BLaER1 (cell line): ENCODE results near the gene RBPJ.
A peak's percentile ranks its signal among the peaks of the same experiment; 100 is the strongest.

Experiments used
- H3K27ac ChIP-seq: shearing (Covaris generic); formaldehyde crosslinking; 2 replicates; pipeline ENCODE4 v1.8.1; 2022
- H3K27me3 ChIP-seq: shearing (Covaris generic); formaldehyde crosslinking; 2 replicates; pipeline ENCODE4 v1.8.1; 2022
- H3K36me3 ChIP-seq: shearing (Covaris generic); formaldehyde crosslinking; 2 replicates; pipeline ENCODE4 v1.8.1; 2022
- H3K4me1 ChIP-seq: shearing (Covaris generic); formaldehyde crosslinking; 2 replicates; pipeline ENCODE4 v1.8.1; 2022
- H3K4me2 ChIP-seq: shearing (Covaris generic); formaldehyde crosslinking; 2 replicates; pipeline ENCODE4 v1.8.1; 2022
- H3K4me3 ChIP-seq: shearing (Covaris generic); formaldehyde crosslinking; 2 replicates; pipeline ENCODE4 v1.8.1; 2022
- H3K9ac ChIP-seq: shearing (Covaris generic); formaldehyde crosslinking; 2 replicates; pipeline ENCODE4 v1.8.1; 2022
- H3K9me3 ChIP-seq: shearing (Covaris generic); formaldehyde crosslinking; 2 replicates; pipeline ENCODE4 v1.8.1; 2022
- H4K20me1 ChIP-seq: shearing (Covaris generic); formaldehyde crosslinking; 2 replicates; pipeline ENCODE4 v1.8.1; 2022
- Cebpa-rat ChIP-seq: shearing (Covaris generic); IDR thresholded peaks from 2 replicates; pipeline ENCODE4 v1.8.1; 2022

RBPJ gene

GRCh38 chr4:26331380-26331950 is 10.7 kb downstream of the RBPJ start:
- Histone ChIP-seq H3K4me3 (no peak overlapping the region), H3K27ac (peak overlapping the region; percentile 56), H3K9ac (peak overlapping the region; percentile 22; the same call in 1 of the 2 replicates), H3K9me3 (no peaks in the 10 kb centered on the region), H3K36me3 (peaks cover 19% of the 10 kb centered on the region; the same call in 1 of the 2 replicates), H3K4me1 (peaks cover 35% of the 10 kb centered on the region), H3K4me2 (peak overlapping the region; percentile 82), H4K20me1 (peaks cover 100% of the 10 kb centered on the region), H3K27me3 (no peaks in the 10 kb centered on the region)
- no peak for TF ChIP-seq Cebpa-rat

GRCh38 chr4:26334366-26334765 is 13.6 kb downstream of the RBPJ start:
- Histone ChIP-seq H3K9me3 (no peaks in the 10 kb centered on the region), H3K4me2 (no peak overlapping the region), H4K20me1 (peaks cover 100% of the 10 kb centered on the region), H3K27ac (no peak overlapping the region), H3K27me3 (no peaks in the 10 kb centered on the region), H3K4me1 (peaks cover 22% of the 10 kb centered on the region), H3K9ac (no peak overlapping the region), H3K4me3 (no peak overlapping the region), H3K36me3 (0 out of 2 replicates have a peak, but pooled peaks cover 11% of the 10 kb centered on the region)
- no peak for TF ChIP-seq Cebpa-rat

- Histone ChIP-seq H3K27ac (no peak overlapping the region), H3K4me3 (no peak overlapping the region), H4K20me1 (peaks cover 100% of the 10 kb centered on the region), H3K4me1 (peaks cover 17% of the 10 kb centered on the region; the same call in 1 of the 2 replicates), H3K9me3 (no peaks in the 10 kb centered on the region), H3K4me2 (no peak overlapping the region), H3K9ac (no peak overlapping the region), H3K27me3 (no peaks in the 10 kb centered on the region), H3K36me3 (0 out of 2 replicates have a peak, but pooled peaks cover 11% of the 10 kb centered on the region)
- TF ChIP-seq Cebpa-rat: no peak
Observed at GRCh38 chr4:26337612-26338011, 16.8 kb downstream of the RBPJ start.

GRCh38 chr4:26342328-26343037 is 21.7 kb downstream of the RBPJ start:
- no peak overlapping the region for H3K9ac ChIP-seq
- H3K4me1 ChIP-seq: peaks cover 30% of the 10 kb centered on the region
- no peak overlapping the region for H3K27ac ChIP-seq
- peaks cover 7% of the 10 kb centered on the region for H3K36me3 ChIP-seq
- no peak overlapping the region for H3K4me2 ChIP-seq
- H4K20me1 ChIP-seq: peaks cover 100% of the 10 kb centered on the region
- no peaks in the 10 kb centered on the region for H3K9me3 ChIP-seq
- H3K4me3 ChIP-seq: no peak overlapping the region
- TF ChIP-seq Cebpa-rat: no peak
- H3K27me3 ChIP-seq: no peaks in the 10 kb centered on the region

- H3K4me2 ChIP-seq: no peak overlapping the region
- H3K36me3 ChIP-seq: peaks cover 9% of the 10 kb centered on the region
- H3K27me3 ChIP-seq: no peaks in the 10 kb centered on the region
- peaks cover 30% of the 10 kb centered on the region for H3K4me1 ChIP-seq
- peaks cover 100% of the 10 kb centered on the region for H4K20me1 ChIP-seq
- H3K27ac ChIP-seq: no peak overlapping the region
- TF ChIP-seq Cebpa-rat: no peak
- H3K9ac ChIP-seq: no peak overlapping the region
- H3K9me3 ChIP-seq: no peaks in the 10 kb centered on the region
- no peak overlapping the region for H3K4me3 ChIP-seq
Observed at GRCh38 chr4:26343038-26343398, 22.2 kb downstream of the RBPJ start.

GRCh38 chr4:26344901-26345564 is 24.2 kb downstream of the RBPJ start:
- H4K20me1 ChIP-seq: peaks cover 100% of the 10 kb centered on the region
- no peak overlapping the region for H3K27ac ChIP-seq
- no peaks in the 10 kb centered on the region for H3K9me3 ChIP-seq
- peak overlapping the region; percentile 6; the same call in 1 of the 2 replicates for H3K4me2 ChIP-seq
- TF ChIP-seq Cebpa-rat: no peak
- H3K9ac ChIP-seq: no peak overlapping the region
- H3K27me3 ChIP-seq: no peaks in the 10 kb centered on the region
- no peak overlapping the region for H3K4me3 ChIP-seq
- peaks cover 15% of the 10 kb centered on the region for H3K36me3 ChIP-seq
- H3K4me1 ChIP-seq: peaks cover 25% of the 10 kb centered on the region

- TF ChIP-seq Cebpa-rat: no peak
- H4K20me1 ChIP-seq: peaks cover 100% of the 10 kb centered on the region
- no peaks in the 10 kb centered on the region for H3K27me3 ChIP-seq
- no peak overlapping the region for H3K9ac ChIP-seq
- peaks cover 21% of the 10 kb centered on the region for H3K4me1 ChIP-seq
- H3K36me3 ChIP-seq: peaks cover 15% of the 10 kb centered on the region
- peak overlapping the region; percentile 6; the same call in 1 of the 2 replicates for H3K4me2 ChIP-seq
- no peak overlapping the region for H3K4me3 ChIP-seq
- no peak overlapping the region for H3K27ac ChIP-seq
- H3K9me3 ChIP-seq: no peaks in the 10 kb centered on the region
Observed at GRCh38 chr4:26345565-26345938, 24.7 kb downstream of the RBPJ start.

GRCh38 chr4:26346203-26346620 is 25.4 kb downstream of the RBPJ start:
- Histone ChIP-seq H3K27me3 (no peaks in the 10 kb centered on the region), H3K27ac (no peak overlapping the region), H3K9ac (no peak overlapping the region), H3K4me3 (no peak overlapping the region), H4K20me1 (peaks cover 100% of the 10 kb centered on the region), H3K9me3 (no peaks in the 10 kb centered on the region), H3K4me1 (peaks cover 21% of the 10 kb centered on the region), H3K4me2 (no peak overlapping the region), H3K36me3 (peaks cover 17% of the 10 kb centered on the region)
- no peak for TF ChIP-seq Cebpa-rat

- Histone ChIP-seq H3K9me3 (no peaks in the 10 kb centered on the region), H3K4me3 (no peak overlapping the region), H3K27ac (no peak overlapping the region), H4K20me1 (peaks cover 100% of the 10 kb centered on the region), H3K36me3 (peaks cover 29% of the 10 kb centered on the region; the same call in 1 of the 2 replicates), H3K27me3 (no peaks in the 10 kb centered on the region), H3K4me1 (peaks cover 14% of the 10 kb centered on the region), H3K4me2 (no peak overlapping the region), H3K9ac (no peak overlapping the region)
- TF ChIP-seq Cebpa-rat: no peak
Observed at GRCh38 chr4:26349496-26349895, 28.7 kb downstream of the RBPJ start.

- no peak overlapping the region for H3K4me2 ChIP-seq
- H3K4me1 ChIP-seq: peaks cover 21% of the 10 kb centered on the region
- no peaks in the 10 kb centered on the region for H3K9me3 ChIP-seq
- H3K27me3 ChIP-seq: no peaks in the 10 kb centered on the region
- no peak overlapping the region for H3K4me3 ChIP-seq
- H3K27ac ChIP-seq: no peak overlapping the region
- no peak overlapping the region for H3K9ac ChIP-seq
- TF ChIP-seq Cebpa-rat: no peak
- peaks cover 100% of the 10 kb centered on the region for H4K20me1 ChIP-seq
- peaks cover 28% of the 10 kb centered on the region; the same call in 1 of the 2 replicates for H3K36me3 ChIP-seq
Observed at GRCh38 chr4:26351685-26352084, 30.9 kb downstream of the RBPJ start.
